Effector CD4-positive, alpha-beta T cell (primary cell): Measurements from ENCODE around the gene PPP2CA.
"Not testable (repeated sequence)": the region's sequence is repeated elsewhere in the genome, so short reads cannot be mapped to it uniquely, and the experiment has no call there.

Source experiments
- DNase-seq: peaks from one replicate; pipeline ENCODE4 v3.0.0-alpha.2; 2020
- total RNA-seq: gene quantifications from one replicate; lab custom pipeline; 2026; lab: John Stamatoyannopoulos, UW

The PPP2CA gene
- 98.5 reads per million, percentile 82 among the genes with 10 or more reads in this experiment for total RNA-seq

- peak; percentile 97 for DNase-seq
Measured at GRCh38 chr5:134225780-134226440, at the start of gene PPP2CA. TSS of gene PPP2CA (minus strand) at chr5:134226073. CDS start at chr5:134225861, 212 bp downstream.

GRCh38 chr5:134273642-134274395, 47.9 kb upstream of the PPP2CA start:
- no peak for DNase-seq

- no peak for DNase-seq
Measured at GRCh38 chr5:134271059-134271458, 45.2 kb upstream of the PPP2CA start.

GRCh38 chr5:134268919-134269318, 43.0 kb upstream of the PPP2CA start:
- no peak for DNase-seq

- no peak for DNase-seq
Measured at GRCh38 chr5:134268019-134268601, 42.2 kb upstream of the PPP2CA start.

- DNase-seq, result no peak
Measured at GRCh38 chr5:134267366-134268018, 41.6 kb upstream of the PPP2CA start.

GRCh38 chr5:134263801-134264200, 37.9 kb upstream of the PPP2CA start:
- no peak for DNase-seq

GRCh38 chr5:134262629-134263028, 36.8 kb upstream of the PPP2CA start:
- not testable (repeated sequence) for DNase-seq

GRCh38 chr5:134258896-134259295, 33.0 kb upstream of the PPP2CA start:
- no peak for DNase-seq

GRCh38 chr5:134257176-134257575, 31.3 kb upstream of the PPP2CA start:
- no peak for DNase-seq

GRCh38 chr5:134255418-134256150, 29.7 kb upstream of the PPP2CA start:
- no peak for DNase-seq

GRCh38 chr5:134253368-134254153, 27.7 kb upstream of the PPP2CA start:
- not testable (repeated sequence) for DNase-seq

GRCh38 chr5:134252671-134253070, 26.8 kb upstream of the PPP2CA start:
- DNase-seq, result no peak

- no peak for DNase-seq
Measured at GRCh38 chr5:134250949-134251348, 25.1 kb upstream of the PPP2CA start.

- no peak for DNase-seq
Measured at GRCh38 chr5:134249469-134250379, 23.9 kb upstream of the PPP2CA start.

GRCh38 chr5:134248256-134248655, 22.4 kb upstream of the PPP2CA start:
- DNase-seq, result no peak

GRCh38 chr5:134247428-134248224, 21.8 kb upstream of the PPP2CA start:
- no peak for DNase-seq

- DNase-seq, result no peak
Measured at GRCh38 chr5:134246771-134247427, 21.0 kb upstream of the PPP2CA start.

- DNase-seq, result no peak
Measured at GRCh38 chr5:134245692-134246091, 19.8 kb upstream of the PPP2CA start.
